MG63 (cell line): Measurements from ENCODE around the gene UFSP2. TPM values are rescaled to one million over a fixed set of nuclear protein-coding genes. Genes with fewer than 3 reads are reported as not detected.
"Not testable (repeated sequence)": the region's sequence is repeated elsewhere in the genome, so short reads cannot be mapped to it uniquely, and the experiment has no call there.

Source experiments
- DNase-seq: peaks from one replicate; pipeline ENCODE4 v3.0.0-alpha.2; 2020
- H3K27me3 ChIP-seq: fragments of 250-450 bp; sonication (Bioruptor Pico); 2 replicates; pipeline ENCODE4 v1.5.1; 2020; ENCODE audit warnings: mild to moderate bottlenecking, moderate library complexity
- H3K36me3 ChIP-seq: fragments of 250-450 bp; sonication (Bioruptor Pico); 2 replicates; pipeline ENCODE4 v1.5.1; 2020; ENCODE audit warnings: mild to moderate bottlenecking, moderate library complexity
- H3K4me3 ChIP-seq: fragments of 250-450 bp; sonication (Bioruptor Pico); 2 replicates; pipeline ENCODE4 v1.5.1; 2020; ENCODE audit warnings: mild to moderate bottlenecking, moderate library complexity
- H3K9me3 ChIP-seq: fragments of 250-450 bp; sonication (Bioruptor Pico); 2 replicates; pipeline ENCODE4 v1.5.1; 2020; ENCODE audit warnings: mild to moderate bottlenecking, moderate library complexity
- total RNA-seq: library from RNA; depleted of rRNA; stranded (reverse); fragments of >200 nt; shearing (Covaris generic); gene quantifications from 2 replicates; pipeline ENCODE4 v1.2.3, GENCODE V29; 2014; ENCODE audit warnings: low replicate concordance

The UFSP2 gene
- total RNA-seq, 1 experiment from 2014 or later: 19.9 TPM

GRCh38 chr4:185374573-185374972 lies 51.2 kb downstream of the UFSP2 start:
- Histone ChIP-seq H3K4me3 (no peak overlapping the region), H3K36me3 (no peaks in the 10 kb centered on the region)
- no peak for DNase-seq

GRCh38 chr4:185374027-185374426 lies 51.7 kb downstream of the UFSP2 start:
- DNase-seq: no peak
- H3K9me3 ChIP-seq: no peaks in the 10 kb centered on the region
- no peaks in the 10 kb centered on the region for H3K36me3 ChIP-seq
- no peaks in the 10 kb centered on the region for H3K27me3 ChIP-seq
- H3K4me3 ChIP-seq: no peak overlapping the region

More at GRCh38 chr4:185374573-185374972, 51.2 kb downstream of the UFSP2 start:
- H3K9me3 ChIP-seq: no peaks in the 10 kb centered on the region
- no peaks in the 10 kb centered on the region for H3K27me3 ChIP-seq

GRCh38 chr4:185371702-185372101 lies 54.1 kb downstream of the UFSP2 start:
- no peak for DNase-seq
- Histone ChIP-seq H3K27me3 (no peaks in the 10 kb centered on the region), H3K4me3 (no peak overlapping the region), H3K36me3 (no peaks in the 10 kb centered on the region), H3K9me3 (no peaks in the 10 kb centered on the region)

GRCh38 chr4:185370268-185370949 lies 55.4 kb downstream of the UFSP2 start:
- H3K36me3 ChIP-seq: no peaks in the 10 kb centered on the region

GRCh38 chr4:185369731-185370130 lies 56.0 kb downstream of the UFSP2 start:
- DNase-seq: no peak
- Histone ChIP-seq H3K36me3 (no peaks in the 10 kb centered on the region), H3K4me3 (no peak overlapping the region), H3K9me3 (no peaks in the 10 kb centered on the region), H3K27me3 (no peaks in the 10 kb centered on the region)

More at GRCh38 chr4:185370268-185370949, 55.4 kb downstream of the UFSP2 start:
- no peak overlapping the region for H3K4me3 ChIP-seq
- H3K27me3 ChIP-seq: no peaks in the 10 kb centered on the region
- no peaks in the 10 kb centered on the region for H3K9me3 ChIP-seq
- no peak for DNase-seq

GRCh38 chr4:185364886-185365285 lies 60.9 kb downstream of the UFSP2 start:
- Histone ChIP-seq H3K4me3 (no peak overlapping the region), H3K27me3 (no peaks in the 10 kb centered on the region), H3K9me3 (no peaks in the 10 kb centered on the region), H3K36me3 (no peaks in the 10 kb centered on the region)
- DNase-seq: no peak

GRCh38 chr4:185363251-185363650 lies 62.5 kb downstream of the UFSP2 start:
- H3K27me3 ChIP-seq: no peaks in the 10 kb centered on the region
- H3K4me3 ChIP-seq: no peak overlapping the region
- H3K9me3 ChIP-seq: no peaks in the 10 kb centered on the region
- DNase-seq: no peak
- no peaks in the 10 kb centered on the region for H3K36me3 ChIP-seq

- not testable (repeated sequence) for H3K27me3 ChIP-seq, H3K4me3 ChIP-seq, DNase-seq, H3K36me3 ChIP-seq, H3K9me3 ChIP-seq
Observed at GRCh38 chr4:185362570-185362969, 63.2 kb downstream of the UFSP2 start.

GRCh38 chr4:185361872-185362271 lies 63.9 kb downstream of the UFSP2 start:
- Histone ChIP-seq H3K27me3 (no peaks in the 10 kb centered on the region), H3K9me3 (no peaks in the 10 kb centered on the region), H3K36me3 (no peaks in the 10 kb centered on the region), H3K4me3 (no peak overlapping the region)
- no peak for DNase-seq

GRCh38 chr4:185359767-185360446 lies 65.9 kb downstream of the UFSP2 start:
- Histone ChIP-seq H3K27me3 (no peaks in the 10 kb centered on the region), H3K9me3 (no peaks in the 10 kb centered on the region), H3K36me3 (no peaks in the 10 kb centered on the region), H3K4me3 (no peak overlapping the region)
- no peak for DNase-seq

GRCh38 chr4:185358959-185359358 lies 66.8 kb downstream of the UFSP2 start:
- Histone ChIP-seq H3K36me3 (no peaks in the 10 kb centered on the region), H3K9me3 (no peaks in the 10 kb centered on the region), H3K27me3 (no peaks in the 10 kb centered on the region), H3K4me3 (no peak overlapping the region)
- peak; percentile 5 for DNase-seq

- H3K27me3 ChIP-seq: no peaks in the 10 kb centered on the region
- H3K36me3 ChIP-seq: no peaks in the 10 kb centered on the region
- H3K9me3 ChIP-seq: no peaks in the 10 kb centered on the region
- peak; percentile 5 for DNase-seq
- H3K4me3 ChIP-seq: no peak overlapping the region
Observed at GRCh38 chr4:185358514-185358913, 67.2 kb downstream of the UFSP2 start.

- Histone ChIP-seq H3K27me3 (no peaks in the 10 kb centered on the region), H3K4me3 (no peak overlapping the region), H3K36me3 (no peaks in the 10 kb centered on the region), H3K9me3 (no peaks in the 10 kb centered on the region)
- DNase-seq: no peak
Observed at GRCh38 chr4:185357733-185358440, 67.9 kb downstream of the UFSP2 start.

- Histone ChIP-seq H3K9me3 (no peaks in the 10 kb centered on the region), H3K4me3 (no peak overlapping the region), H3K27me3 (no peaks in the 10 kb centered on the region), H3K36me3 (no peaks in the 10 kb centered on the region)
- no peak for DNase-seq
Observed at GRCh38 chr4:185357211-185357610, 68.6 kb downstream of the UFSP2 start.

- H3K36me3 ChIP-seq: no peaks in the 10 kb centered on the region
- no peak for DNase-seq
- H3K4me3 ChIP-seq: no peak overlapping the region
- H3K9me3 ChIP-seq: no peaks in the 10 kb centered on the region
- no peaks in the 10 kb centered on the region for H3K27me3 ChIP-seq
Observed at GRCh38 chr4:185352741-185353140, 73.0 kb downstream of the UFSP2 start.

GRCh38 chr4:185352202-185352601 lies 73.6 kb downstream of the UFSP2 start:
- Histone ChIP-seq H3K27me3 (no peaks in the 10 kb centered on the region), H3K9me3 (no peaks in the 10 kb centered on the region), H3K36me3 (no peaks in the 10 kb centered on the region), H3K4me3 (no peak overlapping the region)
- no peak for DNase-seq

- H3K9me3 ChIP-seq: no peaks in the 10 kb centered on the region
- no peak overlapping the region for H3K4me3 ChIP-seq
- no peaks in the 10 kb centered on the region for H3K27me3 ChIP-seq
- H3K36me3 ChIP-seq: no peaks in the 10 kb centered on the region
- DNase-seq: no peak
Observed at GRCh38 chr4:185351691-185352090, 74.1 kb downstream of the UFSP2 start.
